MCF 10A (cell line): ENCODE data around the gene OSGEP. TPM values are rescaled to one million over a fixed set of nuclear protein-coding genes. Genes with fewer than 3 reads are reported as not detected.

Experiments
- BruUV-seq: library from RNA; stranded (reverse); fragments of 400-500 nt; replicated peaks from 2 replicates; lab custom pipeline; 2021; lab: Mats Ljungman, UMichigan
- CTCF ChIA-PET: fragments of 300-600 bp; sonication (Branson Sonifier 250); formaldehyde crosslinking; extraction: SDS; loops from one replicate; lab custom pipeline; 2021; ENCODE audit warnings: antibody characterized with exemption, inconsistent platforms; lab: Yijun Ruan, JAX
- POLR2A ChIA-PET: fragments of 300-600, 350-650 bp; sonication (Branson Sonifier 250); formaldehyde crosslinking; extraction: SDS; loops from one replicate; lab custom pipeline; 2020; ENCODE audit warnings: antibody characterized with exemption, inconsistent platforms; lab: Yijun Ruan, JAX
- DNase-seq: peaks from one replicate; pipeline ENCODE4 v3.0.0-alpha.2; 2018; ENCODE audit not compliant: unreplicated experiment
- H3K27ac Mint-ChIP-seq: one replicate; pipeline ENCODE4 v1.8.0; 2022; ENCODE audit warnings: mild to moderate bottlenecking, low read depth, mixed read lengths; ENCODE audit not compliant: unreplicated experiment
- H3K27me3 Mint-ChIP-seq: one replicate; pipeline ENCODE4 v1.8.0; 2022; ENCODE audit warnings: mixed read lengths; ENCODE audit not compliant: insufficient read depth, unreplicated experiment
- H3K36me3 Mint-ChIP-seq: one replicate; pipeline ENCODE4 v1.8.0; 2022; ENCODE audit warnings: mild to moderate bottlenecking, moderate library complexity, mixed read lengths; ENCODE audit not compliant: insufficient read depth, unreplicated experiment
- H3K4me1 Mint-ChIP-seq: one replicate; pipeline ENCODE4 v1.8.0; 2022; ENCODE audit warnings: mixed read lengths; ENCODE audit not compliant: insufficient read depth, unreplicated experiment
- H3K4me3 Mint-ChIP-seq: one replicate; pipeline ENCODE4 v1.8.0; 2022; ENCODE audit warnings: mild to moderate bottlenecking, moderate library complexity, mixed read lengths; ENCODE audit not compliant: unreplicated experiment
- H3K9me3 Mint-ChIP-seq: one replicate; pipeline ENCODE4 v1.8.0; 2022; ENCODE audit warnings: mixed read lengths; ENCODE audit not compliant: unreplicated experiment
- CTCF ChIP-seq: fragments of 200-600 bp; IDR thresholded peaks from one replicate; pipeline ENCODE4 v1.8.0; 2022; ENCODE audit warnings: antibody characterized with exemption, mild to moderate bottlenecking; ENCODE audit not compliant: unreplicated experiment
- intact Hi-C: fragments of 100-400 bp; cut with micrococcal nuclease; formaldehyde crosslinking; loops from 2 replicates; pipeline ENCODE4 v1.14.1; 2022
- total RNA-seq: library from RNA; stranded (reverse); gene quantifications from 2 replicates; pipeline ENCODE4 v1.2.3, GENCODE V29; 2022

The OSGEP gene
- total RNA-seq, 1 experiment from 2014 or later: 34.7 TPM

GRCh38 chr14:20486684-20487395 lies 32.2 kb upstream of the OSGEP start:
- CTCF ChIA-PET: interaction anchor here (0.5 to 1.8 kb wide), 11 partner anchors 10 to 369 kb away, joined by 3 to 15 read pairs (median 3); no protein-coding TSS in a partner anchor
- Mint-ChIP-seq H3K27ac (no peak overlapping the region), H3K9me3 (no peaks in the 10 kb centered on the region), H3K36me3 (no peaks in the 10 kb centered on the region), H3K4me3 (no peak overlapping the region), H3K27me3 (no peaks in the 10 kb centered on the region), H3K4me1 (peaks cover 26% of the 10 kb centered on the region)
- no peak for DNase-seq
- no TSS peak for BruUV-seq
- intact Hi-C loops: no loop called here
- no peak for TF ChIP-seq CTCF
- POLR2A ChIA-PET: interaction anchor here (0.7 to 4.4 kb wide), 2 partner anchors 12 to 17 kb away, joined by 3 to 30 read pairs; partner anchors contain the start of gene PNP

GRCh38 chr14:20485900-20486299 lies 31.3 kb upstream of the OSGEP start:
- no peak for DNase-seq
- H3K27ac Mint-ChIP-seq: no peak overlapping the region
- no peaks in the 10 kb centered on the region for H3K27me3 Mint-ChIP-seq
- H3K4me3 Mint-ChIP-seq: no peak overlapping the region
- no TSS peak for BruUV-seq
- ChIA-PET CTCF (interaction anchor here (0.6 to 1.2 kb wide), 3 partner anchors 9 to 160 kb away, joined by 3 to 4 read pairs (median 3); no protein-coding TSS in a partner anchor), POLR2A (interaction anchor here (0.6 kb wide), 1 partner anchor 783 kb away, joined by 4 read pairs; no protein-coding TSS in a partner anchor)
- no peaks in the 10 kb centered on the region for H3K9me3 Mint-ChIP-seq
- intact Hi-C loops: no loop called here
- H3K36me3 Mint-ChIP-seq: no peaks in the 10 kb centered on the region
- no peak for TF ChIP-seq CTCF
- H3K4me1 Mint-ChIP-seq: peaks cover 25% of the 10 kb centered on the region

- no peak for TF ChIP-seq CTCF
- Mint-ChIP-seq H3K27ac (no peak overlapping the region), H3K4me3 (no peak overlapping the region), H3K4me1 (peaks cover 5% of the 10 kb centered on the region), H3K27me3 (no peaks in the 10 kb centered on the region), H3K9me3 (no peaks in the 10 kb centered on the region), H3K36me3 (peaks cover 12% of the 10 kb centered on the region)
- intact Hi-C loops: no loop called here
- POLR2A ChIA-PET: interaction anchor here (1.0 to 2.0 kb wide), 3 partner anchors 13 to 27 kb away, joined by 3 to 4 read pairs (median 4); partner anchors contain the start of genes APEX1, OSGEP, PIP4P1 and PNP
- BruUV-seq: no TSS peak
- CTCF ChIA-PET: interaction anchor here (1.1 to 1.2 kb wide), 2 partner anchors 47 to 126 kb away, joined by 3 to 5 read pairs; no protein-coding TSS in a partner anchor
- no peak for DNase-seq
These were observed 27.8 kb upstream of the OSGEP start for GRCh38 chr14:20482382-20482781.

- no TSS peak for BruUV-seq
- intact Hi-C loops: no loop called here
- peaks cover 47% of the 10 kb centered on the region for H3K36me3 Mint-ChIP-seq
- no peaks in the 10 kb centered on the region for H3K27me3 Mint-ChIP-seq
- H3K9me3 Mint-ChIP-seq: no peaks in the 10 kb centered on the region
- CTCF ChIA-PET: interaction anchor here (0.7 to 1.1 kb wide), 4 partner anchors 9 to 130 kb away, joined by 3 to 6 read pairs (median 4); partner anchors contain the start of gene PNP
- H3K4me3 Mint-ChIP-seq: no peak overlapping the region
- POLR2A ChIA-PET: interaction anchor here (0.5 to 1.3 kb wide), 2 partner anchors 23 to 993 kb away, joined by 3 to 4 read pairs; partner anchors contain the start of gene APEX1
- DNase-seq: no peak
- no peak overlapping the region for H3K27ac Mint-ChIP-seq
- H3K4me1 Mint-ChIP-seq: no peaks in the 10 kb centered on the region
- TF ChIP-seq CTCF: no peak
These were observed 24.3 kb upstream of the OSGEP start for GRCh38 chr14:20478894-20479293.
